ENCODE results near the gene EMP3. TPM values are rescaled to one million over a fixed set of nuclear protein-coding genes. Genes with fewer than 3 reads are reported as not detected.
A peak's percentile ranks its signal among the peaks of the same experiment; 100 is the strongest.

Gene EMP3
- total and polyA plus RNA-seq, 2 of the 13 experiments (the other 11 are each of a cell fraction or from before 2014, with no cell fraction given) = 2.2 to 7.8 TPM

DNA sequence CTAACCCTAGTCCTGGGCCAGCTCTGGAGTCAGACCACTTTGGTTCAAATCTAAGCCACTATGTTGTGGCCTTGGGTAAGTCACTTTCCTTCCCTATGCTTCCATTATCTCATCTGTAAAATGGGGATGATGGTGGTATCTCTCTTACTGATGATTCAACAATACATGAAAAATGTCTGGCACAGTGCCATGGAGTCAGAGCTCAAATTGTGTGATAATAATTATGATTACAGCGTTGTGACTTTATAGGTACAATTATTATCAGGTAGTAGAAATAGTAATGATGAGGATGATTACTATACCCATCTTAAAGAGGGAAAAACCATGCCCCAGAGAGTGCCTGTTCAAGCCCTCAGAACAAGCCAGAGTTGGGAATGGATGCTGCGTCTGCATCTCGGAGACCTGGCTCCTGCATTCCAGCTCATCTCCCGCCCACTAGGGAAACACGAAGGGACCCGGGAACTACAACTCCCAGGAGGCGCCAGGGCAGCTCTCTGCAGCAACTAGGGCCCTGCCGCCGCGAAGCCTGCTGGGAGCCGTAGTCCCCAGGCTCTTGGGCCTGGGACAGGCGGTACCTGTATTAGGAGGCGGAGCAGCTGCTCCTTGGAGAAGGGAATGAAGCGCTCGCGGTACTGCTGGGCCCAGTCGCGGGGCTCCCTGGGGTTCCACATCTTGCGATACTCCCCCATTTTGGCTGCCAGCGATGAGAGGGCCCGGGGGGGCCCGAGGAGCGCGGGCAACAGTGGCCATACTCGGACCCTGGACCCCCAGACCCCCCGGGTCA, 37.6 kb downstream of the EMP3 start (continued):
- TF ChIP-seq KIAA2018 (CRISPR knock-in tag; IDR thresholded peaks at IDR 0.05; ENCODE audit: borderline replicate concordance) = no peak
- TF ChIP-seq ZNF317 (CRISPR knock-in tag; IDR thresholded peaks at IDR 0.05) = no peak
- TF ChIP-seq ZNF775 (CRISPR knock-in tag; IDR thresholded peaks at IDR 0.05; ENCODE audit: borderline replicate concordance) = no peak
- TF ChIP-seq CBFB (CRISPR knock-in tag; IDR thresholded peaks at IDR 0.05) = no peak
- no peak; the same call in 1 of the 2 replicates for TF ChIP-seq KMT2B (CRISPR knock-in tag; IDR thresholded peaks at IDR 0.05)
- TF ChIP-seq ZBTB43 (CRISPR knock-in tag; conservative IDR thresholded peaks at IDR 0.05) = no peak
- 0 out of 4 replicates have a peak, but pooled peaks of 1 of the 2 experiments have one; percentile 43 for TF ChIP-seq HMGXB4 (CRISPR knock-in tag; IDR thresholded peaks at IDR 0.05; ENCODE audit: borderline replicate concordance in 1 of 2, low read depth in 1 of 2)
- TF ChIP-seq KLF9 (CRISPR knock-in tag; IDR thresholded peaks at IDR 0.05; ENCODE audit: low read depth) = no peak
- peak; percentile 87 for TF ChIP-seq TBL1XR1 (IDR thresholded peaks at IDR 0.05; ENCODE audit: borderline replicate concordance, low read length, partially characterized antibody)
- TF ChIP-seq ZNF501 (CRISPR knock-in tag; IDR thresholded peaks at IDR 0.05) = no peak; the same call in 1 of the 2 replicates
- TF ChIP-seq, protein P1, sequence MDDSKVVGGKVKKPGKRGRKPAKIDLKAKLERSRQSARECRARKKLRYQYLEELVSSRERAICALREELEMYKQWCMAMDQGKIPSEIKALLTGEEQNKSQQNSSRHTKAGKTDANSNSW (CRISPR knock-in tag; IDR thresholded peaks at IDR 0.05; ENCODE audit: borderline replicate concordance) = no peak
- no peak for TF ChIP-seq FIP1L1 (IDR thresholded peaks at IDR 0.05; ENCODE audit: borderline replicate concordance, insufficient read depth, low read depth, low read length)
- TF ChIP-seq ZNF232 (CRISPR knock-in tag; IDR thresholded peaks at IDR 0.05; ENCODE audit: borderline replicate concordance) = no peak
- no peak for TF ChIP-seq ZNF263 (CRISPR knock-in tag; IDR thresholded peaks at IDR 0.05)
- TF ChIP-seq HOXA5 (CRISPR knock-in tag; IDR thresholded peaks at IDR 0.05) = no peak
